ENCODE data around the gene GOLGB1.

DNA sequence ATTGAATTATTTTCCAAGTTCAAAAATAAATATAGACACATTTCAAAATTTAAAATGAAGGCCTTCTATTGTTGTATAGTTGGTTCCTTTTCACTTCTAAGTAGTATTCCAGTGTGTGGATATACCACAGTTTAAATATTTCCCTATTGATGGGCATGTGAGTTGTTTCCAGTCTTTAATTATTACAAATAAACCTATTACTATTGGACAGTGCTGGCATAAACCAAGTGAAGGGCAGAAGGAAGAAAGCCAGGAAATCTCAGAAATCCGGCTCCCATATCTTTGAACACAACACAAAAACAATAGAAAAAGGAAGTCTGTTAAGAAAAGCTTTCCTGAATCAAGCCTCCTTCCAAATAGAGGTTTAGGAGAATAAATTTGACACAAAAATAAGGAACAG is 26.1 kb downstream of the GOLGB1 start:
- TF ChIP-seq TAF1 (IDR thresholded peaks at IDR 0.05; ENCODE audit: borderline replicate concordance, low read depth, low read length) (no peak), POLR2A (IDR thresholded peaks at IDR 0.05; ENCODE audit: low read depth, low read length) (no peak), POLR2AphosphoS5 (IDR thresholded peaks at IDR 0.05; ENCODE audit: low read depth, low read length) (no peak)

Data from GM12892 (cell line).